Activated T-cell treated with anti-CD3 and anti-CD28 coated beads, Interleukin-2, amount 50 U/mL, for 24 hours (primary cell): ENCODE results near the gene PCAT6.
"Not testable (repeated sequence)": the region's sequence is repeated elsewhere in the genome, so short reads cannot be mapped to it uniquely, and the experiment has no call there.

Source experiments
- DNase-seq: peaks from one replicate; pipeline ENCODE4 v3.0.0-alpha.2; 2020
- H3K27ac Mint-ChIP-seq: 2 replicates; pipeline ENCODE4 v1.8.0; 2020; ENCODE audit warnings: mild to moderate bottlenecking, mixed read lengths
- H3K27me3 Mint-ChIP-seq: 2 replicates; pipeline ENCODE4 v1.8.0; 2020; ENCODE audit warnings: mixed read lengths
- H3K36me3 Mint-ChIP-seq: 2 replicates; pipeline ENCODE4 v1.8.0; 2020; ENCODE audit warnings: low read depth, mixed read lengths
- H3K4me1 Mint-ChIP-seq: 2 replicates; pipeline ENCODE4 v1.8.0; 2020; ENCODE audit warnings: low read depth, mixed read lengths
- H3K4me3 Mint-ChIP-seq: 2 replicates; pipeline ENCODE4 v1.8.0; 2020; ENCODE audit warnings: mild to moderate bottlenecking, moderate library complexity, mixed read lengths
- H3K9me3 Mint-ChIP-seq: 2 replicates; pipeline ENCODE4 v1.8.0; 2020; ENCODE audit warnings: mixed read lengths

PCAT6 gene

DNA sequence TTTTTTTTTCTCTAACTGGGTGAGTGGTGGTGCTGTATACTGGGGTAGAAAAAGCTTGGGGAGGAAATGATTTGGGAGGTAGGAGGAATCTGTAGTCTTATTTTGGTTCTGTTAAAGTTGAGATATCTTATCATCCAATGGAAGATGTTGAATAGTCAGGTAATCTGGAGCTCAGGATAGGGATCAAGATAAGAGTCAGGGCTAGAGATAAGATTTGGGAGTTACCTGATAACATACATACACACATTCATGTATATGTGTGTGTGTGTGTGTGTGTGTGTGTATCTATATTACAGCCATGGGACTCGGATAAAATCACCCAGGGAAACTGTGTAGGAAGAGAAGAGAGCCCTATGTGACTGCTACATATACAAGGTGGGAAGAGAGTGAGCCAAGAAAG lies 8.1 kb downstream of the PCAT6 start:
- Mint-ChIP-seq H3K27ac (no peak overlapping the region), H3K36me3 (no peaks in the 10 kb centered on the region), H3K27me3 (peaks cover 3% of the 10 kb centered on the region), H3K4me1 (no peaks in the 10 kb centered on the region), H3K4me3 (no peak overlapping the region), H3K9me3 (no peaks in the 10 kb centered on the region)
- DNase-seq: no peak

DNA sequence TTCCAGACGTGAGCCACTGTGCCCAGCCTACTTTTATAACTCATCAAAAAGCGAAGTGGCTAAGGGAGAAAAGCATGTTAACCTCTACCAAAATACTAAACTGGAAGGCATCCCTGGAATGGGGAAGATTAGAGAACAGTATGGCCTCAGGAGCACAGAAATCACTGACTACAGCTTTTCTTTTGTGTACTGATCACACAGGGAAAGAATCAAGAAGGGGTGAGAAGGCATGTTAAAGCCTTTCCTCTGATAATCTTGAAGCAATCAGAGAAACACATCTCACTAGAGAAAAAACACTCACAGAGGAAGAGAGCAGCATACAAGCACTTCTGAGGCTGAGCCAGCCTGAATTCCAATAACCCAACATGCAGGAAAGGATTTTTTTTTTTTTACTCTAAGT lies 10.7 kb downstream of the PCAT6 start:
- Mint-ChIP-seq H3K27ac (no peak overlapping the region), H3K4me3 (no peak overlapping the region), H3K36me3 (no peaks in the 10 kb centered on the region), H3K27me3 (peaks cover 3% of the 10 kb centered on the region), H3K4me1 (no peaks in the 10 kb centered on the region), H3K9me3 (no peaks in the 10 kb centered on the region)
- DNase-seq: no peak

DNA sequence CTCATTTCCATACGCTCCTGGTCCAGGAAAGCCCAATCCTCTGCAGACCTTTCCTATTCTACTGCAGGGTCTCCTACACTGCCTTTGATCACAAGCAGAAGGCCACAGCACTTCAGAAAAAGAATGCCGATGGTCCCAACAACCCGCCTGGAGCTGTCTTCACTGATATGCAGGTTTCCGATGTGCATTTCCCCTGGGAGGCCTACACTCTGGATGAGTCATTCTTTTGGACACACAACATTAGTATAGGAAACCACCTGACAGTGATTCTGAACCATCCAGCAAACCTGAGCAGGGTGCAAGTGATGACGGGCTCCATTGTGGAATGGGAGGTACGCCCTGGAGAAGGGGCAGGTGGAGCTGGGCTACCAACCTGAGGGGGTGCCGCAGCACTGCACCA lies 15.0 kb downstream of the PCAT6 start:
- Mint-ChIP-seq H3K4me1 (no peaks in the 10 kb centered on the region), H3K36me3 (no peaks in the 10 kb centered on the region), H3K9me3 (no peaks in the 10 kb centered on the region), H3K27me3 (no peaks in the 10 kb centered on the region), H3K4me3 (no peak overlapping the region), H3K27ac (no peak overlapping the region)
- DNase-seq: no peak

DNA sequence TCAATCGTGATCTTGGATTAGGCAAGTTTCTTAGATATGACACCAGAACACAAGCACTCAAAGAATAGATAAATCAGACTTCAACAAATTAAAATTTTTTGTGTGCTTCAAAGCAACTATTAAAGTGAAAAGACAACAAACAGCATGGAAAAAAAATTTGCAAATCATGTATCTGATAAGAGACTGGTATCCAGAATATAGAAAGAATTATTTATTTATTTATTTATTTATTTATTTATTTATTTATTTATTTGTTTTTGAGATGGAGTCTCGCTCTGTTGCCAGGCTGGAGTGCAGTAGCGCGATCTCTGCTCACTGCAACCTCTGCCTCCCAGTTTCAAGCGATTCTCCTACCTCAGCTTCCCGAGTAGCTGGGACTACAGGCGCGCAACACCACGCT lies 18.5 kb downstream of the PCAT6 start:
- not testable (repeated sequence) for DNase-seq, H3K9me3 Mint-ChIP-seq, H3K27ac Mint-ChIP-seq, H3K4me3 Mint-ChIP-seq, H3K36me3 Mint-ChIP-seq, H3K4me1 Mint-ChIP-seq, H3K27me3 Mint-ChIP-seq

GRCh38 chr1:202831906-202832305 lies 21.2 kb downstream of the PCAT6 start:
- DNase-seq: no peak
- H3K27me3 Mint-ChIP-seq: no peaks in the 10 kb centered on the region
- no peak overlapping the region for H3K4me3 Mint-ChIP-seq
- no peaks in the 10 kb centered on the region for H3K36me3 Mint-ChIP-seq
- H3K9me3 Mint-ChIP-seq: no peaks in the 10 kb centered on the region
- H3K27ac Mint-ChIP-seq: no peak overlapping the region
- H3K4me1 Mint-ChIP-seq: peaks cover 28% of the 10 kb centered on the region

GRCh38 chr1:202834771-202835547 lies 24.2 kb downstream of the PCAT6 start:
- no peaks in the 10 kb centered on the region for H3K9me3 Mint-ChIP-seq
- peaks cover 3% of the 10 kb centered on the region for H3K27me3 Mint-ChIP-seq
- H3K4me1 Mint-ChIP-seq: peaks cover 37% of the 10 kb centered on the region
- H3K27ac Mint-ChIP-seq: peak overlapping the region; percentile 69
- peak overlapping the region; percentile 18 for H3K4me3 Mint-ChIP-seq
- peak; percentile 46 for DNase-seq
- no peaks in the 10 kb centered on the region for H3K36me3 Mint-ChIP-seq

DNA sequence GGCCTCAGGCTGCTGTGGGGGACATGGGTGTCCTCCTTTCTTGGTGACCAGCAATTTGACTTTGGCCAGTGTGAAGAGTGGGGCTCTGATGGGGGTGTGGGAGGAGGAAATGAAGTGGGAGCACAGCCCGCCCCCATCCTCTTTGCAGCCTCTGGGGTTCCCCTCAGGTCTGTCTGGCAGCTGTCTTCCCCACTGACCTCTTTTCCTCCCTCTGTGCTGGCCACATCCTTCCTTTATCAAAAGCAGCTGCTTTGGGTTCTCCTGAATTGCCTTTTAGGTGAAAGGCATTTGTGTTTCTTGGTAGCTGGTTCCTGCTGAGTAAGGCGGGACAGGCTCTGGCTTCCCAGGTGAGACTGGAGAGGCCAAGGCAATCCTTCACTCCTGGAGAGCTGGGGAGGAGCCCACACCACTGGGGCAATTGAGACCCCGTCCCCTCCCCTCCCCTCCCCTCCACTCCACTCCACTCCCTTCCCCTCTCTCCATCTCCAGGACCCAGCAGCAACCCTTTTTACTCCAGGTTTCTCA lies 24.9 kb downstream of the PCAT6 start:
- Mint-ChIP-seq H3K4me1 (peaks cover 37% of the 10 kb centered on the region), H3K9me3 (no peaks in the 10 kb centered on the region), H3K27me3 (peaks cover 3% of the 10 kb centered on the region), H3K27ac (peak overlapping the region; percentile 69), H3K4me3 (no peak overlapping the region), H3K36me3 (no peaks in the 10 kb centered on the region)
- DNase-seq: peak; percentile 35

DNA sequence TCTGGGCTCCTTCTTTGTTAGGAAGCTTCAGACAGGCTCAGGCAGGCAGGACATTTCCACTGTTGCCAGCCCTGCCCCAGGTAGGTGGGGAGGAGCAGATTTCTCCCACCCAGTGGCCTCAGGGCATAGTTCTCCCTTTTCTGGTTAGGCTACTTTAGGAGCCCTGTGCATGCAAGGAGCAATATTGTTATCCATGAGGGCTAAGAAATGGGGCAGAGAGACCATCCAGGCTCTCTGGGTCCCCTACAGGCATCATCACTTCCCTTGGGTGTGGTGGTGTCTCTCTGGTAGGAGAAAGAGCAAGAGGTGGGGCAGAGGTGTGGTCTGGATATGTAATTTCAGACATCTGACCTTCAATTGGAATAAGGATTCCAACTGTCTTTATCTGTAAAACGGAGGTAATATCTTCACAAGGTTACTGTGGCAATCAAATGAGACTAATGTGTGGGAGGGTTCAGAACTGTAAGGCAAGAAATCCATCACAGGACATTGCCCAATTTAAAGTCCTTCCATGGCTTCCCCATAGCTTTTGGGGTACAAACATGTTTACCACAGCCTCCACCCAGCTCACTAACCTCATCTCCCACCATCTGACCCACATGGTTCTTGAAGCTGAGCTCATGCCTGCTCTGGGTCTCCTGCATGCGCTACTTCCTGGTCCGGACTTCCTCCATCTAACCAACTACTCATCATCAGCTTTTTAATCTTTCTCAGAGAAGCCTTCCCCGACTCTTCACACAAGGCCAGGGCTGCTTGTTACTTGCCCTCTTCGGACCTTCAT lies 26.1 kb downstream of the PCAT6 start:
- Mint-ChIP-seq H3K4me3 (no peak overlapping the region), H3K27ac (no peak overlapping the region), H3K36me3 (no peaks in the 10 kb centered on the region), H3K4me1 (peaks cover 37% of the 10 kb centered on the region), H3K9me3 (no peaks in the 10 kb centered on the region), H3K27me3 (peaks cover 3% of the 10 kb centered on the region)
- DNase-seq: no peak

DNA sequence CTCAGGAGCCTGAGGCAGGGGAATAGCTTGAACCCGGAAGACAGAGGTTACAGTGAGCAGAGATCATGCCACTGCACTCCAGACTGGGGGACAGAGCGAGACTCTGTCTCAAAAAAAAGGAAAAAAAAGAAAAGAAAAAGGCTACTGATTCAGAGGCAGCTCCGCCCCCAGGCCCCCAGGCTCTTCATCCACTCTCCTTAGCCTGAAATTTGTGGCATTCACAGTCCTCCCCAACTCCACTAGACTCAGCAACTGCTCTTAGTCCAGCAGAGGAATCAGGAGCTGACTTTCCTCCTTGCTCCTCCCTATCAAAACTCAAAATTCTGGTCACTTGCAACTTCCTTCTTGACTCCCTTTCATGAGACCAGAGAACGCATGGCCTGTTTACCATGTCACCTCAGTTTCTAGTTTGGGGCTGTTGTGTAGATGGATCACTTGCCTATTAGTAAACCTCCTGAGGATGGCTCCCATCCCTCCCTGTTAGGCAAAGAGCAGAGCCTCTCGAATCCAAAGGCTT lies 27.1 kb downstream of the PCAT6 start:
- Mint-ChIP-seq H3K27me3 (peaks cover 3% of the 10 kb centered on the region), H3K36me3 (no peaks in the 10 kb centered on the region), H3K9me3 (no peaks in the 10 kb centered on the region), H3K4me1 (peaks cover 37% of the 10 kb centered on the region), H3K4me3 (no peak overlapping the region), H3K27ac (no peak overlapping the region)
- DNase-seq: no peak

GRCh38 chr1:202843081-202843480 lies 32.3 kb downstream of the PCAT6 start:
- peaks cover 3% of the 10 kb centered on the region for H3K4me1 Mint-ChIP-seq
- no peak for DNase-seq
- H3K27me3 Mint-ChIP-seq: peaks cover 1% of the 10 kb centered on the region
- H3K27ac Mint-ChIP-seq: no peak overlapping the region
- H3K4me3 Mint-ChIP-seq: no peak overlapping the region
- no peaks in the 10 kb centered on the region for H3K9me3 Mint-ChIP-seq
- H3K36me3 Mint-ChIP-seq: no peaks in the 10 kb centered on the region

DNA sequence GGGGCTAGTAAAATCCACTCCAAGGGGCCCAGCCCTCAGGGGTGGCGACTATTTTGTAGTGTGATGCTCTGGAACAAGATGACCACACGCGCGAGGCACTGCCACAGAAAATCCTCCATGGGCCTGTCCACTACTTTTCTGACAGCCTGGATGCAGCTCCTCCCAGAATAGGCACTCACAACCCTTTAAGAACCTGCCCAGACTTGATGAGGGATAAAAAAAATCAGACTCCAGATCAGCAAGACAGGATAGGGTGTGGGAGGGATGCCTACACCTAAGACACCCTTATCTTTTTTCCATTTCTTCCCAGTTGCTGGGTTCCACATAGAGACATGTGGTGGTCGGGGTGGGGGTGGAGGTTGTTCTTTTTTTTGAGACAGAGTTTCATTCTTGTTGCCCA lies 33.5 kb downstream of the PCAT6 start:
- no peak overlapping the region for H3K27ac Mint-ChIP-seq
- peaks cover 6% of the 10 kb centered on the region for H3K4me1 Mint-ChIP-seq
- H3K4me3 Mint-ChIP-seq: no peak overlapping the region
- DNase-seq: no peak
- H3K9me3 Mint-ChIP-seq: no peaks in the 10 kb centered on the region
- no peaks in the 10 kb centered on the region for H3K27me3 Mint-ChIP-seq
- H3K36me3 Mint-ChIP-seq: no peaks in the 10 kb centered on the region

DNA sequence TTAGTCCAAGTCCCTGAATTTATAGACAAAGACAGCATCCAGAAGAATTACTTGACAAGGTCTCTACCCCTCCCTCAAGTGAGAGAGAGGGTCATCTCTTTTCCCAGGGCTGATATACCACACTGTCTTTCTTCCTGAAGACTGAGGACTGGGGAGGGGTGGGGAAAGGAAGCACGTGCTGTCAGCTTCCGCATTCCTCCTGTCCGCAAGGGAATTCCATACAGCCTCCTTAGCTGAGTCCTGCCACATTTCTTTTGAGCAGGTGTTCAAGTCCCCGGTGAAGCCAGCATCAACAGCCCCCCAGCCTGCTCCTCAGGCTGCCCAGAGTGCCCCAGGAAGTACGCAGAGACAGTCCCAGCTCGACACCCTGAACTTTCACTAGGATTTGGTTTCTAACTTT lies 34.2 kb downstream of the PCAT6 start:
- no peaks in the 10 kb centered on the region for H3K27me3 Mint-ChIP-seq
- H3K4me3 Mint-ChIP-seq: no peak overlapping the region
- no peaks in the 10 kb centered on the region for H3K36me3 Mint-ChIP-seq
- peaks cover 6% of the 10 kb centered on the region for H3K4me1 Mint-ChIP-seq
- H3K27ac Mint-ChIP-seq: no peak overlapping the region
- no peaks in the 10 kb centered on the region for H3K9me3 Mint-ChIP-seq
- DNase-seq: no peak

GRCh38 chr1:202848191-202848542 lies 37.4 kb downstream of the PCAT6 start:
- H3K9me3 Mint-ChIP-seq: no peaks in the 10 kb centered on the region
- H3K4me3 Mint-ChIP-seq: no peak overlapping the region
- H3K27me3 Mint-ChIP-seq: no peaks in the 10 kb centered on the region
- no peak for DNase-seq
- no peak overlapping the region for H3K27ac Mint-ChIP-seq
- H3K36me3 Mint-ChIP-seq: no peaks in the 10 kb centered on the region
- peaks cover 6% of the 10 kb centered on the region for H3K4me1 Mint-ChIP-seq

- H3K4me1 Mint-ChIP-seq: peaks cover 6% of the 10 kb centered on the region
- no peak overlapping the region for H3K27ac Mint-ChIP-seq
- no peak overlapping the region for H3K4me3 Mint-ChIP-seq
- H3K36me3 Mint-ChIP-seq: no peaks in the 10 kb centered on the region
- no peaks in the 10 kb centered on the region for H3K27me3 Mint-ChIP-seq
- H3K9me3 Mint-ChIP-seq: no peaks in the 10 kb centered on the region
- DNase-seq: no peak
These were observed 40.0 kb downstream of the PCAT6 start for GRCh38 chr1:202850593-202851362.
